ENCODE data around the gene JCAD. TPM values are rescaled to one million over a fixed set of nuclear protein-coding genes. Genes with fewer than 3 reads are reported as not detected.

The JCAD gene
- total and polyA plus RNA-seq, 2 of the 8 experiments (the other 6 are each of a cell fraction or from before 2014, with no cell fraction given), result 0.56 to 5.2 TPM

- TF ChIP-seq, protein P1, sequence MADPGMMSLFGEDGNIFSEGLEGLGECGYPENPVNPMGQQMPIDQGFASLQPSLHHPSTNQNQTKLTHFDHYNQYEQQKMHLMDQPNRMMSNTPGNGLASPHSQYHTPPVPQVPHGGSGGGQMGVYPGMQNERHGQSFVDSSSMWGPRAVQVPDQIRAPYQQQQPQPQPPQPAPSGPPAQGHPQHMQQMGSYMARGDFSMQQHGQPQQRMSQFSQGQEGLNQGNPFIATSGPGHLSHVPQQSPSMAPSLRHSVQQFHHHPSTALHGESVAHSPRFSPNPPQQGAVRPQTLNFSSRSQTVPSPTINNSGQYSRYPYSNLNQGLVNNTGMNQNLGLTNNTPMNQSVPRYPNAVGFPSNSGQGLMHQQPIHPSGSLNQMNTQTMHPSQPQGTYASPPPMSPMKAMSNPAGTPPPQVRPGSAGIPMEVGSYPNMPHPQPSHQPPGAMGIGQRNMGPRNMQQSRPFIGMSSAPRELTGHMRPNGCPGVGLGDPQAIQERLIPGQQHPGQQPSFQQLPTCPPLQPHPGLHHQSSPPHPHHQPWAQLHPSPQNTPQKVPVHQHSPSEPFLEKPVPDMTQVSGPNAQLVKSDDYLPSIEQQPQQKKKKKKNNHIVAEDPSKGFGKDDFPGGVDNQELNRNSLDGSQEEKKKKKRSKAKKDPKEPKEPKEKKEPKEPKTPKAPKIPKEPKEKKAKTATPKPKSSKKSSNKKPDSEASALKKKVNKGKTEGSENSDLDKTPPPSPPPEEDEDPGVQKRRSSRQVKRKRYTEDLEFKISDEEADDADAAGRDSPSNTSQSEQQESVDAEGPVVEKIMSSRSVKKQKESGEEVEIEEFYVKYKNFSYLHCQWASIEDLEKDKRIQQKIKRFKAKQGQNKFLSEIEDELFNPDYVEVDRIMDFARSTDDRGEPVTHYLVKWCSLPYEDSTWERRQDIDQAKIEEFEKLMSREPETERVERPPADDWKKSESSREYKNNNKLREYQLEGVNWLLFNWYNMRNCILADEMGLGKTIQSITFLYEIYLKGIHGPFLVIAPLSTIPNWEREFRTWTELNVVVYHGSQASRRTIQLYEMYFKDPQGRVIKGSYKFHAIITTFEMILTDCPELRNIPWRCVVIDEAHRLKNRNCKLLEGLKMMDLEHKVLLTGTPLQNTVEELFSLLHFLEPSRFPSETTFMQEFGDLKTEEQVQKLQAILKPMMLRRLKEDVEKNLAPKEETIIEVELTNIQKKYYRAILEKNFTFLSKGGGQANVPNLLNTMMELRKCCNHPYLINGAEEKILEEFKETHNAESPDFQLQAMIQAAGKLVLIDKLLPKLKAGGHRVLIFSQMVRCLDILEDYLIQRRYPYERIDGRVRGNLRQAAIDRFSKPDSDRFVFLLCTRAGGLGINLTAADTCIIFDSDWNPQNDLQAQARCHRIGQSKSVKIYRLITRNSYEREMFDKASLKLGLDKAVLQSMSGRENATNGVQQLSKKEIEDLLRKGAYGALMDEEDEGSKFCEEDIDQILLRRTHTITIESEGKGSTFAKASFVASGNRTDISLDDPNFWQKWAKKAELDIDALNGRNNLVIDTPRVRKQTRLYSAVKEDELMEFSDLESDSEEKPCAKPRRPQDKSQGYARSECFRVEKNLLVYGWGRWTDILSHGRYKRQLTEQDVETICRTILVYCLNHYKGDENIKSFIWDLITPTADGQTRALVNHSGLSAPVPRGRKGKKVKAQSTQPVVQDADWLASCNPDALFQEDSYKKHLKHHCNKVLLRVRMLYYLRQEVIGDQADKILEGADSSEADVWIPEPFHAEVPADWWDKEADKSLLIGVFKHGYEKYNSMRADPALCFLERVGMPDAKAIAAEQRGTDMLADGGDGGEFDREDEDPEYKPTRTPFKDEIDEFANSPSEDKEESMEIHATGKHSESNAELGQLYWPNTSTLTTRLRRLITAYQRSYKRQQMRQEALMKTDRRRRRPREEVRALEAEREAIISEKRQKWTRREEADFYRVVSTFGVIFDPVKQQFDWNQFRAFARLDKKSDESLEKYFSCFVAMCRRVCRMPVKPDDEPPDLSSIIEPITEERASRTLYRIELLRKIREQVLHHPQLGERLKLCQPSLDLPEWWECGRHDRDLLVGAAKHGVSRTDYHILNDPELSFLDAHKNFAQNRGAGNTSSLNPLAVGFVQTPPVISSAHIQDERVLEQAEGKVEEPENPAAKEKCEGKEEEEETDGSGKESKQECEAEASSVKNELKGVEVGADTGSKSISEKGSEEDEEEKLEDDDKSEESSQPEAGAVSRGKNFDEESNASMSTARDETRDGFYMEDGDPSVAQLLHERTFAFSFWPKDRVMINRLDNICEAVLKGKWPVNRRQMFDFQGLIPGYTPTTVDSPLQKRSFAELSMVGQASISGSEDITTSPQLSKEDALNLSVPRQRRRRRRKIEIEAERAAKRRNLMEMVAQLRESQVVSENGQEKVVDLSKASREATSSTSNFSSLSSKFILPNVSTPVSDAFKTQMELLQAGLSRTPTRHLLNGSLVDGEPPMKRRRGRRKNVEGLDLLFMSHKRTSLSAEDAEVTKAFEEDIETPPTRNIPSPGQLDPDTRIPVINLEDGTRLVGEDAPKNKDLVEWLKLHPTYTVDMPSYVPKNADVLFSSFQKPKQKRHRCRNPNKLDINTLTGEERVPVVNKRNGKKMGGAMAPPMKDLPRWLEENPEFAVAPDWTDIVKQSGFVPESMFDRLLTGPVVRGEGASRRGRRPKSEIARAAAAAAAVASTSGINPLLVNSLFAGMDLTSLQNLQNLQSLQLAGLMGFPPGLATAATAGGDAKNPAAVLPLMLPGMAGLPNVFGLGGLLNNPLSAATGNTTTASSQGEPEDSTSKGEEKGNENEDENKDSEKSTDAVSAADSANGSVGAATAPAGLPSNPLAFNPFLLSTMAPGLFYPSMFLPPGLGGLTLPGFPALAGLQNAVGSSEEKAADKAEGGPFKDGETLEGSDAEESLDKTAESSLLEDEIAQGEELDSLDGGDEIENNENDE (IDR thresholded peaks at IDR 0.05; ENCODE audit: insufficient replicate concordance, low read length), result no peak
- no peak for TF ChIP-seq SP2 (IDR thresholded peaks at IDR 0.05; ENCODE audit: low read length)
- no peak for TF ChIP-seq CBX8 (IDR thresholded peaks at IDR 0.05; ENCODE audit: borderline replicate concordance, low read depth, low read length)
- no peak for TF ChIP-seq JUN (IDR thresholded peaks at IDR 0.05; ENCODE audit: low read depth, low read length)
- no peak for TF ChIP-seq CHD2 (IDR thresholded peaks at IDR 0.05; ENCODE audit: low read length)
- no peak for TF ChIP-seq SIRT6 (IDR thresholded peaks at IDR 0.05; ENCODE audit: low read length)
Measured at GRCh38 chr10:29982997-29983648, 76.3 kb downstream of the JCAD start (continued).
